Stimulated activated CD8-positive, alpha-beta memory T cell treated with anti-CD3 and anti-CD28 coated beads, Interleukin-4, amount 100 ng/mL, for 24 hours (primary cell): ENCODE measurements around the gene EDEM2.
"Not testable (repeated sequence)": the region's sequence is repeated elsewhere in the genome, so short reads cannot be mapped to it uniquely, and the experiment has no call there.

ENCODE experiments used
- DNase-seq: peaks from one replicate; pipeline ENCODE4 v3.0.0-alpha.2; 2020; ENCODE audit warnings: low read depth

The EDEM2 gene

DNA sequence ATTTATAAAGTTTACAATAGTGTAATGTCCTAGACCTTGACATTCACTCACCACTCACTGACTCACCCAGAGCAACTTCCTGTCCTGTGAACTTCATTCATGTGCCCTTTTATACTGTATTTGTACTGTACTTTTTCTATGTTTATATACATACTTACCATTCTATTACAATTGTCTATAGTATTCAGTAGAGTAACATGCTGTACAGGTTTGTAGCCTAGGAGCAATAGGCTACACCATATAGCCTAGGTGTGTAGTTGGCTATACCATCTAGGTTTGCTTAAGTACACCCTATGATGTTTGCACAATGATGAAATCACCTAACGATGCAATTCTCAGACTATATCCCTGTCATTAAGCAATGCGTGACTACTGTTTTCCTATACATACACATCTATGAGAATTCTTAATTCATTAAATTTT is 17.5 kb downstream of the EDEM2 start:
- no peak for DNase-seq

DNA sequence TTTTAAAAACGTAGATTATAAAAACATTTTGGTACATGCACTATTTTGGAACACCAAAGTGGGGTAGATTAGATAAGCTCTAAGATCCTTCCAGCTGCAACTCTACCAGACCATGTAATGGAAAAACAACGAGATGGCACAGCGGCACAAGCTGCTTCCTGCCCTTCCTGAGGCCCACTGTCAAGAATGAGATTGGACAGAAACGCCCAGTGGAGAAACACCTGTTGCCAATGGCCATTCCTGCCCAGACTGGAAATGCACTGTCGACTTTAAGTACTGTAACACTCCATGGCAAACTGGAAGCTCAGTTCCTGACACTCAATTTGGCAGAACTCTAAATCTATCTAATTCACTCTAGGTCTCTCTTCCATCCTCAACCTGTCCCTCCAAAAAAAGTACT is 21.4 kb downstream of the EDEM2 start:
- no peak for DNase-seq

DNA sequence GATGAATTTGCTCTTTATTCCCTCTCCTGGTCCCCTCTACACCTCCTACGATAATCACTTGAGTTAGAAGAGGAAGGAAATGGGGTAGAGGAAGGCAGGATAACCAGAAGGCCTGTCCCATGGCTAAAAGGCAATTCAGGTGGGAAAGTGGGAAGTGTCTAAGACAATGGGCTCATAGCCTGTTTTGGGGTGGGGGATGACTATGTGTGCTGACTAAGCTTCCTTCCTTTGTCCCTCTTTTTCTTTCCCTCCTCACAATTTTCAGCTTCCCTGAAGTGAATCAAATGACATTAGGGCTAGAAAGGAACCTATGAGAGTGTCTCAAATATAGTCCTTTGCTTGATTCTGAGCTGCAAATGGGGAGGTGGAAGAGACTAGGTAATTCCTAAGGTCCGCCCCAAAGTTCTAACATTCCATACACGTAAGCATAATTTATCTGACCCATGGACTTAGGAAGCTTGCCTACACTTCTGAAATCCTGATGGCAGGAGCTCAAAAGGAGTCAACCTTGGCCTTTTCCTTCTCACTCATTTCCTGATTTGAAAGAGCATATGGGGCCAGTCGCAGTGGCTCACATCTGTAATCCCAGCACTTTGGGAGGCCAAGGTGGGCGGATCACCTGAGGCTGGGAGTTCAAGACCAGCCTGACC is 24.3 kb downstream of the EDEM2 start:
- DNase-seq, result no peak

- no peak for DNase-seq
Observed at GRCh38 chr20:35121186-35121585, 25.9 kb downstream of the EDEM2 start.

DNA sequence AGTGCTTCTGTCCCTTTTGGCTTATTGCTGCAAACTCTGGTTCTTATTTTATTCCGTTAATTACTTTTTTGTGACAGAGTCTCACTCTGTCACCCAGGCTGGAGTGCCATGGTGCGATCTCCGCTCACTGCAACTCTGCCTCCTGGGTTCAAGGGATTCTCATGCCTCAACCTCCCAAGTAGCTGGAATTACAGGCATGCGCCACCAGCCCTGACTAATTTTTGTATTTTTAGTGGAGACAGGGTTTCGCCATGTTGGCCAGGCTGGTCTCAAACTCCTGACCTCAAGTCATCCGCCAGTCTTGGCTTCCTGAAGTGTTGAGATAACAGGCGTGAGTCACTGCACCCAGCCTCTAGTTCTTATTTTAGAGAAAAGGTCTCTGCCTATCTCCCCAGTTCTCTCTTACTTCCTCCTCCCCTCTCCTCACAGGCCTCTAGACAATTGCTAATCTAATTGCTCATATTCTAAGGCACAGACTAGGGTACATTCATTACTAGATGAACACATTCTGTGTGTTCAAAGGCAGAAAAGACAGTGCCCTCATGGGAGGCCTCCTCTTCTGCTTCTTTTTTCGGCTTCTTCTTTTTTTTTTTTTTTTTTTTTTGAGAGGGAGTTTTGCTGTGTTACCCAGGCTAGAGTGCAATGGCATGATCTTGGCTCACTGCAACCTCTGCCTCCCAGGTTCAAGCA is 27.0 kb downstream of the EDEM2 start:
- DNase-seq, result no peak

- DNase-seq, result no peak
Observed at GRCh38 chr20:35117629-35118028, 29.5 kb downstream of the EDEM2 start.

- no peak for DNase-seq
Observed at GRCh38 chr20:35117196-35117595, 29.9 kb downstream of the EDEM2 start.

DNA sequence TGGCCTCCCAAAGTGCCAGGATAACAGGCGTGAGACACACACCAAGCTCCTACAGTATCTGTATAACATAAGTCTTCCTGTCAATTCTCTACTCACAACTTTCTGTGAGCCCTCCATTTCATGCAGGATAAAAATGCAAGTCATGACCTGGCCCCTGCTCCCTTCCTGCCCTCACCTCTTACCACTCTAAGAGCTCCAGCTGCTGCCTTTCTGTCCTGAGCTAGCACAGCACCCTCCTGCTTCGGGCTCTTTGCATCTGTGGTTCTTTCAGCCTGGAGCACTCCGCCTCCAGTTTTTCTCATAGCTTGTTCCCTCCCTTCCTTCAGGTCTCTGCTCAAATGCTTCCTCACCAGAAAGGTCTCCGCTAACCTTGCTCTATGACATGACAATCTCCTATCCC is 30.9 kb downstream of the EDEM2 start:
- DNase-seq, result no peak

DNA sequence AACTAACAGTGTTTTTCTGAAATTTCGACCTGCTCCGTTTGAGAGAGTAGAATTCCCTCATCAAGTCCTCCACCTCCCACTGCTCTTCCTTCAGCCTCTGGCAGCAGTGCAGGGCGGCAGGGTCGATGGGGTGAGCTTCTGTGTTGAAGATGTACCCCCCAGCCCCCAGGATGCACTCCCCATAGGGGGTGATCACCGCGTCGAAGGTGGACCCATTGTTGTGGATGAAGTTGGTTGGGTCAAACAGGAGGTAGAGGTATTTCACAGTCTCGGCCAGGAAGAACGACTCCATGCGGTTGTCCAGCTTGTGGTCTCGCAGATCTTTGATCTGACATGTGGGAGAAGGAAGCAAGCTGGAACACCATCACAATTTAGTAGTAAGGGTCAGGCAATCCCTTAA is 31.5 kb downstream of the EDEM2 start:
- no peak for DNase-seq

DNA sequence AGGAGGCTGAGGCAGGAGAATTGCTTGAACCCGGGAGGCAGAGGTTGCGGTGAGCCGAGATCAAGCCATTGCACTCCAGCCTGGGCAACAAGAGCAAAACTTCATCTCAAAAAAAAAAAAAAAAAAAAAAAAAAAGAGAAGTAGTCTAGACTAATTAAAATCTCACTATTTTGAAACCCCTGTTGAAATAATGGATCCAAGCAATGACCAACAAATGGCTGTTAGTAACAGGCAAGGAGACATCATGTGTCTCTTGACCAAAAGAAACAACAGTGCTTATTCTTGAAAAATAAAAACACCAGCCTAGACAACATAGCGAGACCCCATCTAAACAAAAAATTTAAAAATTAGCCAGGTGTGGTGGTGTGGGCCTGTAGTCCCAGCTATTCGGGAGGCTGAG is 34.9 kb downstream of the EDEM2 start:
- not testable (repeated sequence) for DNase-seq

DNA sequence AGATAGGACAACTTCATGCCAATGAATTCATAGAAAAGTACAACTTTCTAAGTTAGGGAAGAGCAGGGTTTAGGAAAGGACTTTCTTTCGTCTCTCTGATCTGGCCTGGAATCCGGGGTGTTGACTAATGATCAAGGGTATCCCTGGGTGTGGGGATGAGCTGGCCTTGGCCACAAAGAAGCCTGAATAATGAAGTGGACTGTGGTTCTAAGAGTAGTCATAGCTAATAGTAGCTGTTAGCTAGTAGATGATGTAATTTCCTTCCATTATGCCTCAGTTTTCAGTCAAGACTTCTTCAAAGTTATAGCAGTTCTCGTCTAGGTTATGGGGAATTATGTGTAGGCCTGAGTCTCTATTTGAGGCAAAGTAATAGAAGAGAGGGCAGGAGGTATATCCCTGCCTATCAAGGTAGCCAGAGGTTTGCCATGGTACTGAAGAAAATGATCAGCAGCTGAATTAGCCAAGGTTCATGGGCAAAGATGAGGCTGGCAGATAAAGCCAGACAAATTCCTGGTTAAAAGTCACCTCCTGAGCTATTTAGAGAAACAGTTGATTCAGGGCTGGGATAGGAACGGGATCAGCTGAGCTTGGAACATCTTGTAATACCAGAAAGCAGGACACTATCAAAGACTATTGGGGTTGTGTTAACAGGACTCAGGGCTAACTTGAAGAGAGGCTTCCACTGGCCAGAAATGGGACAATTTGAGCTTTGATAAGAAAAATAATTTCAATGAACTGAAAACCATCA is 35.8 kb downstream of the EDEM2 start:
- DNase-seq, result no peak

GRCh38 chr20:35108921-35109320 is 38.2 kb downstream of the EDEM2 start:
- DNase-seq, result no peak

- DNase-seq, result no peak
Observed at GRCh38 chr20:35106827-35107380, 40.2 kb downstream of the EDEM2 start.

- DNase-seq, result no peak
Observed at GRCh38 chr20:35104685-35105295, 42.3 kb downstream of the EDEM2 start.

DNA sequence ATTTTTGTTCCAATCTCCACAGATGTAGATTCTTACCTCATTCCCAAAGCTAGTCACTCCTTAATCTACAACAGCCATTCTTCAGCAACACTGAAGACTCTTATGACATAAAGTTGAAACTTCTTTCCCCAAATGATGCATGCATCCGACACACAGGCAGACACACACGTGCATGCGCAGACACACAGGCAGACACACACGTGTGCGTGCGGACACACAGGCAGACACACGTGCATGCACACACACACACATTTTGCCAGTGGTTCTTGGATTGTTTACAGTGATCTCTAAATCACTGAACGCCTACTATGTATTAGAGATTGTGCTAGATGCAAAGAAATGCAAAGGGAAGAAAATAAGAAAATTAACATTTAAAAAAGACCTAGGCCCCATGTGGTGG is 45.5 kb downstream of the EDEM2 start:
- DNase-seq, result no peak

DNA sequence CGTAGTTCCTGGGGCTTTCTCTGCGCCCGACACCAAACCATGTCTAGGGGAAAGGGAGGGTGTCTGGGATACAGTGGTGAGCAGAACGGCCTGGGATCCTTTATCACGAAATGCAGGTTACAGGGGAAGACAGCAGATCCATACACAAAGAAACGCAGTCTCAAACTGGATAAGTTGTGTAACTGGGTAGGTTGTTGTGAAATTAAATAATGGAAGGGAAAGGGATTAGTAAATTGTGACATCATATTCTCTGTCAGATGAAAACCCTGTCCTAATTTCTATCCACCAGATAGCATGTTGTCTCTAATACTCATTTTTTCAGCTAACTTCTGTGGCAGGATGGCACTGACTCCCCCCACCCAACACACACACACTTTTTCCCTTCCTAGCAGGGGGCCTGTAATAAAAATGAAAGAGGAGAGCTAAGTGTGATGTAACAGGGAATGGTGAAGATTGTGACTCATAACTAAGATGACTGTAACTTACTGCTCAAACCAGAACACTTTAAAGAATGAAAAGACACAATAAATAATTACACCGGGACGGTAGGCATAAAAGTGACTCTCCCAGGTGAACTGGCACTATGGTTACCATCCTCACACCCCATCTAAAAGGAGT is 53.8 kb downstream of the EDEM2 start:
- no peak for DNase-seq

- DNase-seq, result peak; percentile 80
Observed at GRCh38 chr20:35092524-35093266, 54.4 kb downstream of the EDEM2 start, which contains the start of gene TRPC4AP. Gene TRPC4AP (minus strand): TSS chr20:35092807. CDS start chr20:35092781, 26 bp downstream.

- no peak for DNase-seq
Observed at GRCh38 chr20:35091816-35092523, 55.2 kb downstream of the EDEM2 start.

DNA sequence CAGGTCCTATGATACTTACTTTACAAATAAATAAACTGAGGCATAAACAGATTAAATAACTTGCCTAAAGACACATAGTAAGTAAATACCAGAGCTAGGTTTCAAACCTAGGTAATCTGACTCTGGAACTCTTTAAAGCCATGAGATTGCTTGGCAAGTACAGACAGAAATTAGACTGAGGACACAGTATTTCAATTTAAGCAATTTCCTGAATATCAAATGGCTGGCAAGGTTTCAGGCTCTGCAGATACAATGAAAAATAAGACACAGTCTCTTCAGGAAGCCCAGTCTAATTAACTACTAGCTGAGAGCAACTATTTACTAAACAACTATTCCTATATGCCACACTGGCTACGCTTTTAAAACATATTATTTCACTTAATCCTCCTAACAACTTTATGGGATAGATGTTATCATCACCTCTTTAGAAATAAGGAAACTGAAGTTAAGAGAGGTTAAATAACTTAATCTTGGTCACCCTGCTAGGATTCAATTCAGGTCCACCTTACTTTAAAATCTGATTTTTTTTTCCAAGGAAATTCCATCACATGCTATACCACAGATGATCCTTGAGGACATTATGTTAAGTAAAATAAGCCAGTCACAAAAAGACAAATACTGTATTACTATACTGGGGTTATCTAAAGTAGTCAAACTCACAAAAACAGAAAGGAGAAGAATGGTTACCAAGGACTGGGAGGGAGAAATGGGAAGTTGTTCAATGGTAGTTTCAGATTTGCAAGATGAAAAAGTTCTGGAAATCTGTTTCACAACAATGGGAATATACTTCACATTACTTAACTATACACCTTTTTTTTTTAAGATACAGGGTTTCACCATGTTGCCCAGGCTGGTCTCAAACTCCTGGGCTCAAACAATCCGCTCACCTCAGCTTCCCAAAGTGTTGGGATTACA is 58.6 kb downstream of the EDEM2 start:
- no peak for DNase-seq
